Endometrial microvascular endothelial cells (primary cell): ENCODE results near the gene PCNT. TPM values are rescaled to one million over a fixed set of nuclear protein-coding genes. Genes with fewer than 3 reads are reported as not detected.
"Not testable (repeated sequence)": the region's sequence is repeated elsewhere in the genome, so short reads cannot be mapped to it uniquely, and the experiment has no call there.

Source experiments
- in situ Hi-C: cut with HindIII; loops from 2 replicates; pipeline ENCODE4 v1.10.0; 2017; ENCODE audit warnings: low sequenced_read_pairs, low pct_unique_long_range_greater_than_20kb; ENCODE audit errors: inconsistent ontology term
- total RNA-seq: library from RNA; depleted of rRNA; stranded (reverse); fragments of >200 nt; gene quantifications from one replicate; pipeline ENCODE4 v1.2.3, GENCODE V29; 2015; ENCODE audit errors: inconsistent ontology term

Gene PCNT
- total RNA-seq, 1 donor from 2014 or later = 17.8 TPM

DNA sequence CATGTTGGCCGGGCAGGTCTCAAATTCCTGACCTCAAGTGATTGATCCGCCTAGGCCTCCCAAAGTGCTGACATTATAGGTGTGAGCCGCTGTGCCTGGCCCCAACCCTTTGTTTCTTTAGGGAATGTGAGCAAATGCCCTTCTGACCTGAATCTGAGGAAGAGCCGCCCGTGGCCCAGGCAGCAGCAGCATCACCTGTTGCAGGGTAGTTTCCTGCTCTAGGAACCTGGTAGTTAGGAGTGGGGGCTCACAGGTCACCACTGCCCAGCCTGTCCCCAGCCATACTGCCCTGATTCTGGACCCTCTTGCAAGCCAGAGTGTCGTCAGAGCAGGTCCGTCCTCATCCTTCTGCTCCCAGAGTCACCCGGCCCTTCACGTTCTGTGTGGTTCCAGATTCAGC is 24.8 kb upstream of the PCNT start:
- in situ Hi-C loops = no loop called here

- in situ Hi-C loops = no loop called here
Observed at GRCh38 chr21:46301759-46302158, 22.2 kb upstream of the PCNT start.

DNA sequence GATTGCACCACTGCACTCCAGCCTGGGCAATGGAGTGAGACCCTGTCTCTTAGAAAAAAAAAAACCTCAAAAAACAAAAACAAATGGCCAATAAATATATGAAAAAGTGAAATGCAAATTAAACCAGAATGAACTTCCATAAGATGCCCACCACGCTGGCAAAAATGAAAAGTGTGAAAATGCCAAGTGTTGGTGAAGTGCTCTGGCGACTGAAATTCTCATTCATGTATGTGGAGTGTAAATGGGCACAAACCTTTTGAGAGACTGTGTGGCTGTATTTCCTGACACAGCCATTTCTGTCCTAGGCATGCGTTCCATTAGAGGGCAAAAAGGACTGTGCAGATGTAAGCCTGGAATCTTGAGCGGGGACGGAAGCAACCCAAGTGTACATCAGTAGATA is 19.5 kb upstream of the PCNT start:
- in situ Hi-C loops = no loop called here

DNA sequence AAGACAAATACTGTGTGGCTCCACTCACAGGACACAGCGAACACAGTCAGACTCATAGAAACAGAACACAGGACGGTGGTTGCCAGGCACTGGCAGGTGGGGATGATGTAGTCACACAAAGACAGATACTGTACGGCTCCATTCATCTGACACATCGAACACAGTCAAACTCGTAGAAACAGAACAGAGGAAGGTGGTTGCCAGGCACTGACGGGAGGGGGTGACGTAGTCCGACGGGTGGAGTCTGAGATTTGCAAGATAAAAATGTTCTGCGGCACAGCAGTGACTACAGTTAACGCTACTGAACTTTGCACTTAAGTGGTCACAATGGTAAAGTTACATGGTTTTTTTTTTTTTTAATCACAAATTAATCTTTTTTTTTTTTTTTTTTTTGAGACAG is 19.0 kb upstream of the PCNT start:
- in situ Hi-C loops = no loop called here

DNA sequence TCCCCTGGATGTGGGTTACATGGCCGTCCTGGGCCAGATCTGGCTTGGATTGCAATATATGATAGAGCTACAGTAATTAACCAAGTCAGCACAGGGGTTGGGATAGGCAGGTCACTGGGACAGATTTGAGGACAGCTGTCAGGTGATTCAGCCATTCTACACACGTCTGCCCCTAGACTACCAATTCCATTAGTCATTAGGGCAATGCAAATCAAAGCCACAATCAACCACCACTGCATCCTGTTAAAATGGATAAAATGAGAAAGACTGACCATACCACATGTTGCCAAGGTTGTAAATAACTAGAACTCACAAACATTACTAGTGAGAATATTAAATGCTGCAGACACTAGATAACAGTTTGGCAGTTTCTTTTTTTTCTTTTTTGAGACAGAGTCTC is 16.3 kb upstream of the PCNT start:
- in situ Hi-C loops = no loop called here

DNA sequence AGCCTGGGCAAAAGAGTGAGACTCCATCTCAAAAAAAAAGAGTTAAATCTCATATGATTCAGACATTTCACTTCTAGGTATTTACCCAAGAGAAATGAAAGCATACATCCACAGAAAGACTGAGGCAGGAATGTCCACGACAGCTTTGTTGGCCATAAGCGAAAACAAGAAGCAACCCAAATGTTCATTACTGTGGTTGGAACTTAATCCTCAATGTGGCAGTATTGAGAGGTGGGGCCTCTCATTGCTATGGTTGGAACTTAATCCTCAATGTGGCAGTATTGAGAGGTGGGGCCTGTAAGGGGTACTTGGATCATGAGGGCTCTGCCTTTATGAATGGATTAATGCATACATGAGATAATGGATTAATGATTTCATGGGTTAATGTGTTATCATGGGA is 15.5 kb upstream of the PCNT start:
- in situ Hi-C loops = no loop called here

- in situ Hi-C loops = not testable (repeated sequence)
Observed at GRCh38 chr21:46310260-46310659, 13.7 kb upstream of the PCNT start.

DNA sequence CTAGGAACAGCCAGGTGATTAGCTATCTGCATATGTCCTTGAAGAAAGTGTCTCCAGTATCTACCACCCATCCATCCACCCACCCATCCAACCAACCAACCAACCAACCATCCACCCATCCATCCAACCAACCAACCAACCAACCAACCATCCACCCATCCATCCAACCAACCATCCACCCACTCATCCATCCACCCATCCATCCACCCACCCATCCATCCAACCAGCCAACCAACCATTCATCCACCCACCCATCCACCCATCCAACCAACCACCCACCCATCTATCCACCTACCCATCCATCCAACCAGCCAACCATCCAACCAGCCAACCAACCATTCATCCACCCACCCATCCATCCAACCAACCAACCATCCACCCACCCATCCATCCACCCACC is 12.4 kb upstream of the PCNT start:
- in situ Hi-C loops = no loop called here

DNA sequence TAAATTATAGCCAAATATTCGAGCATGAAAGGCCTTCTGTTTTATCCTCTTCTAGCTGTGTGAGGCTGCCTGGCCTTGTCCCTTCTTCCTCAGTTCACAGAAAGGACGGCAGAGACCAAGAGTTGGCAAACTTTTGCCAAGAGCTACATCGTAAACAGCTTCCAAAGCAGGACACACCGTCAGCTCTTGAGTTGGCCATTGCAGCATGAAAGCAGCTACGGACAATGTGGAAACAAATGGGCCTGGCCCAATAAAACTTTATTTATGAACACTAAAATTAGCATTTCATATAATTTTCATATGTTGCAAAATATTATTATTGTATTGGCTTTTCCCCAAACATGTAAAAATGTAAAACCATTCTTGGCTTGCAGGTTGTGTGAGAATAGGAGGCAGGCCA is 11.0 kb upstream of the PCNT start:
- in situ Hi-C loops = no loop called here

- in situ Hi-C loops = no loop called here
Observed at GRCh38 chr21:46314441-46315020, 9.4 kb upstream of the PCNT start.

DNA sequence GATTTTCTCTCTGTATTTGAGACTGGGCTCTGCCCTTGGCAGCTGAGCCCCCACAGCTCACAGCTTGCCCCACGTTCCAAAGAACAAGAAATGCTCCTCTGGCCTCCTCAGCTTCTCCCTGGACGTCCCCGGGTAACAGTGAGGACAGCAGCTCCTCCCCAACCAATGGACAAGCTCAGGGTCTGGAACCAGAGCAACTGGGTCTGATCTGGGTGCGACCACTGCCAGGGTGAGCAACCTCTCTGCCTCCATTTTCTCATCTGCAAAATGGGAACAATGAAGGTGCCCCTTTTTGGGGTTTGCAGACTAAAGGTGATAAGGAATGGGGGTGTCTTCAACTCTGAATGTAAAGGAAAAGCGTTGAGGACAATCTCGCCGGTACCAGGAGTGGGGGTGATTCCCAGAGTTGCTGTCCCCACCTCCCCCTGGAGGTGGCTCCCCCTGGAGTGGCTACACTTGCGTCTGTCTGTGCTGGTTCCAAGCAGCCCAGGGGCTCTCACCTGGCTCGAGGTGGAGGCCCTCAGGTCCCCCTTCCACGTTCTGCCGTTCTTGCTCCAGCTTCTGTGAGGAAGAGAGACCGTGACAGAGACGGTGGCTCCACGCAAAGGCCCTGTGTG is 7.1 kb upstream of the PCNT start:
- in situ Hi-C loops = no loop called here

- in situ Hi-C loops = no loop called here
Observed at GRCh38 chr21:46317710-46318463, 6.1 kb upstream of the PCNT start.

DNA sequence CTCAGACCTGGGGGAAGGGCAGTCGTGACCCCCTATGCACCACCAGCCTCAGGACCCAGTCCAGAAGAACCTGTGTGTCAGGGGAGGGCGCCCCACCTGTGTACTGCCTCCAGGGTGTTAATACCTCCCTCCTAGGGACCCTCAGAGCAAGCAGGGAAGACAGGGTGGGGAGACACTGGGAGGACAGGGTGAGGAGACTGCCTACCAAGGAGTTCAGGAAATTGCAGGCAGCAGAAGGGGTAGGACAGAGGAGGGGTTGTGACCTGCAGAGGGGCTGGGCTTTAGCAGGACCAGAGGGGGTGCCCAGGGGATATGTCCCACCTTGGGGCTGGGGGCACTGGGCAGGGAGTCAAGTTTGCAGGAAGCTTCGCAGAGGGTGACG is 5.5 kb upstream of the PCNT start:
- in situ Hi-C loops = no loop called here

- in situ Hi-C loops = no loop called here
Observed at GRCh38 chr21:46319186-46319585, 4.8 kb upstream of the PCNT start.

- in situ Hi-C loops = no loop called here
Observed at GRCh38 chr21:46320331-46320801, 3.6 kb upstream of the PCNT start.

GRCh38 chr21:46322351-46323226 is 1.4 kb upstream of the PCNT start:
- in situ Hi-C loops = no loop called here

- in situ Hi-C loops = no loop called here
Observed at GRCh38 chr21:46323227-46323709, 688 bp upstream of the PCNT start.

- in situ Hi-C loops = no loop called here
Observed at GRCh38 chr21:46324390-46325072, 575 bp downstream of the PCNT start.
